Ascending aorta (tissue), 2 donors: ENCODE results near the gene MYMK. TPM values are rescaled to one million over a fixed set of nuclear protein-coding genes. Genes with fewer than 3 reads are reported as not detected.

Source experiments
- DNase-seq, 2 donors: peaks; one replicate each; pipeline ENCODE4 v3.0.0-alpha.2; 2019; ENCODE audit warnings: low spot score in 2 of 2
- H3K27ac ChIP-seq, 2 donors: fragments of 200-600 bp; sonication (generic); one replicate each; pipeline ENCODE4 v1.5.1; 2016 to 2017; ENCODE audit warnings: mild to moderate bottlenecking in 1 of 2
- H3K27me3 ChIP-seq: fragments of 200-600 bp; sonication (generic); one replicate; pipeline ENCODE4 v1.5.1; 2017
- H3K36me3 ChIP-seq, 2 donors: fragments of 200-600 bp; sonication (generic); one replicate each; pipeline ENCODE4 v1.5.1; 2016
- H3K4me1 ChIP-seq, 2 donors: fragments of 200-600 bp; sonication (generic); one replicate each; pipeline ENCODE4 v1.5.1; 2016 to 2017; ENCODE audit warnings: mild to moderate bottlenecking in 1 of 2
- H3K4me3 ChIP-seq, 2 donors: fragments of 200-600 bp; sonication (generic); one replicate each; pipeline ENCODE4 v1.5.1; 2016 to 2017; ENCODE audit warnings: mild to moderate bottlenecking in 1 of 2
- H3K9me3 ChIP-seq, 2 donors: fragments of 200-600 bp; sonication (generic); one replicate each; pipeline ENCODE4 v1.5.1; 2016
- CTCF ChIP-seq, 3 experiments: fragments of 200-600 bp in 2 of 3; fragments of 450-650 bp in 1 of 3; sonication (generic) in 2 of 3; IDR thresholded peaks; one replicate each; pipeline ENCODE4 v1.5.1; 2016 to 2019; ENCODE audit warnings: antibody characterized with exemption in 3 of 3, mild to moderate bottlenecking in 1 of 3, moderate library complexity in 1 of 3
- intact Hi-C: fragments of 100-400 bp; cut with DNase I; formaldehyde crosslinking; loops from one replicate; pipeline ENCODE4 v1.15.1; 2023
- total RNA-seq: library from RNA; depleted of rRNA; stranded (reverse); fragments of >200 nt; gene quantifications from one replicate; pipeline ENCODE4 v1.1.0, GENCODE V29; 2016

The MYMK gene
- total RNA-seq, 1 donor from 2014 or later: not detected

- TF ChIP-seq CTCF (IDR thresholded peaks at IDR 0.05): no peak
- intact Hi-C loops: no loop called here
Measured at GRCh38 chr9:133518706-133519449, 5.9 kb downstream of the MYMK start.

GRCh38 chr9:133518200-133518599 lies 6.6 kb downstream of the MYMK start:
- intact Hi-C loops: no loop called here
- H3K27me3 ChIP-seq: no peaks in the 10 kb centered on the region
- H3K9me3 ChIP-seq: no peaks in the 10 kb centered on the region
- peaks cover 4 to 14% of the 10 kb centered on the region in 2 donors for H3K4me1 ChIP-seq
- no peak for TF ChIP-seq CTCF (IDR thresholded peaks at IDR 0.05)
- H3K27ac ChIP-seq: no peak overlapping the region
- H3K4me3 ChIP-seq: no peak overlapping the region
- no peaks in the 10 kb centered on the region for H3K36me3 ChIP-seq
- DNase-seq: no peak

More at GRCh38 chr9:133518706-133519449, 5.9 kb downstream of the MYMK start:
- Histone ChIP-seq H3K27ac (no peak overlapping the region), H3K4me3 (no peak overlapping the region), H3K4me1 (peaks cover 4 to 8% of the 10 kb centered on the region in 2 donors), H3K36me3 (no peaks in the 10 kb centered on the region), H3K27me3 (no peaks in the 10 kb centered on the region), H3K9me3 (no peaks in the 10 kb centered on the region)
- no peak for DNase-seq

- H3K4me3 ChIP-seq: no peak overlapping the region
- no peaks in the 10 kb centered on the region for H3K27me3 ChIP-seq
- no peak for TF ChIP-seq CTCF (IDR thresholded peaks at IDR 0.05)
- intact Hi-C loops: no loop called here
- H3K9me3 ChIP-seq: no peaks in the 10 kb centered on the region
- no peaks in the 10 kb centered on the region for H3K36me3 ChIP-seq
- DNase-seq: no peak
- no peak overlapping the region for H3K27ac ChIP-seq
- peaks cover 4 to 15% of the 10 kb centered on the region in 2 donors for H3K4me1 ChIP-seq
Measured at GRCh38 chr9:133517711-133518110, 7.0 kb downstream of the MYMK start.

GRCh38 chr9:133516961-133517350 lies 7.8 kb downstream of the MYMK start:
- Histone ChIP-seq H3K36me3 (no peaks in the 10 kb centered on the region), H3K4me1 (peaks cover 4 to 15% of the 10 kb centered on the region in 2 donors), H3K9me3 (no peaks in the 10 kb centered on the region), H3K27ac (no peak overlapping the region), H3K4me3 (no peak overlapping the region), H3K27me3 (no peaks in the 10 kb centered on the region)
- DNase-seq: no peak
- TF ChIP-seq CTCF (IDR thresholded peaks at IDR 0.05): no peak
- intact Hi-C loops: no loop called here

GRCh38 chr9:133516256-133516960 lies 8.4 kb downstream of the MYMK start:
- no peak for DNase-seq
- H3K27ac ChIP-seq: no peak overlapping the region
- TF ChIP-seq CTCF (IDR thresholded peaks at IDR 0.05): no peak
- no peak overlapping the region for H3K4me3 ChIP-seq
- no peaks in the 10 kb centered on the region for H3K36me3 ChIP-seq
- no peaks in the 10 kb centered on the region for H3K27me3 ChIP-seq
- intact Hi-C loops: no loop called here
- H3K4me1 ChIP-seq: peaks cover 4 to 15% of the 10 kb centered on the region in 2 donors
- no peaks in the 10 kb centered on the region for H3K9me3 ChIP-seq
